OCI-LY7 (cell line): ENCODE measurements around the gene TMEM26.

Experiments used
- CTCF ChIP-seq: fragments of 200-600 bp; sonication (generic); conservative IDR thresholded peaks from 2 replicates; pipeline ENCODE4 v1.5.1; 2014; ENCODE audit warnings: mild to moderate bottlenecking, antibody characterized with exemption, low read length, moderate library complexity, mixed read lengths
- EZH2phosphoT487 ChIP-seq: fragments of 200-600 bp; sonication (generic); IDR thresholded peaks from 2 replicates; pipeline ENCODE4 v1.6.1; 2018; ENCODE audit warnings: low read depth, borderline replicate concordance, mild to moderate bottlenecking, mixed run types, antibody characterized with exemption, low read length, moderate library complexity, mixed read lengths

- TF ChIP-seq EZH2phosphoT487 (no peak), CTCF (no peak)
Observed at GRCh38 chr10:61448091-61448490, 5.1 kb downstream of the TMEM26 start.
